HEK293 (cell line): ENCODE measurements around the gene RUFY4.

Experiments used
- CTCF ChIA-PET: fragments of 350-600 bp; formaldehyde crosslinking; extraction: SDS; loops from one replicate; lab custom pipeline; 2021; ENCODE audit warnings: antibody characterized with exemption; lab: Yijun Ruan, JAX
- POLR2A ChIA-PET: fragments of 300-600 bp; formaldehyde crosslinking; extraction: SDS; loops from one replicate; lab custom pipeline; 2020; ENCODE audit warnings: antibody characterized with exemption, inconsistent platforms; lab: Yijun Ruan, JAX
- H3K27ac ChIP-seq: fragments of 200-500 bp; sonication (Bioruptor generic); 2 replicates; pipeline ENCODE4 v1.5.1; 2014; ENCODE audit warnings: low read depth, low read length, control low read depth, inconsistent platforms; ENCODE audit errors: extremely low read depth
- H3K36me3 ChIP-seq, 2 experiments: fragments of 200-500 bp in 1 of 2; sonication (Bioruptor generic) in 1 of 2; 1 replicate in 1 of 2; 2 replicates in 1 of 2; pipeline ENCODE4 v1.5.1; 2014 to 2017; ENCODE audit warnings: inconsistent platforms in 2 of 2, low read length in 2 of 2; ENCODE audit not compliant: control insufficient read depth in 2 of 2, insufficient read depth in 1 of 2
- H3K4me1 ChIP-seq: fragments of 200-500 bp; sonication (Bioruptor generic); 2 replicates; pipeline ENCODE4 v1.5.1; 2014; ENCODE audit warnings: mild to moderate bottlenecking, low read length, inconsistent platforms; ENCODE audit not compliant: control insufficient read depth, insufficient read depth
- H3K4me3 ChIP-seq: 2 replicates; pipeline ENCODE4 v1.5.1; 2011; ENCODE audit warnings: low read depth, mild to moderate bottlenecking, control low read depth, low read length, moderate library complexity
- H3K9me3 ChIP-seq: fragments of 200-500 bp; sonication (Bioruptor generic); 2 replicates; pipeline ENCODE4 v1.5.1; 2014; ENCODE audit warnings: low read depth, low read length, inconsistent platforms; ENCODE audit not compliant: control insufficient read depth, insufficient read depth
- CTCF ChIP-seq: fragments of 450-650 bp; formaldehyde crosslinking; IDR thresholded peaks from 2 replicates; pipeline ENCODE4 v1.5.1; 2016; ENCODE audit warnings: missing biosample characterization, missing genetic modification characterization
- KLF9 ChIP-seq: fragments of 450-650 bp; formaldehyde crosslinking; IDR thresholded peaks from 2 replicates; pipeline ENCODE4 v1.5.1; 2016; ENCODE audit warnings: missing biosample characterization, missing genetic modification characterization, low read depth
- MEIS1 ChIP-seq: sonication (generic); formaldehyde crosslinking; IDR thresholded peaks from 2 replicates; pipeline ENCODE4 v1.8.1; 2022; ENCODE audit warnings: missing genetic modification reagents, mild to moderate bottlenecking, borderline replicate concordance
- PATZ1 ChIP-seq: fragments of 450-650 bp; formaldehyde crosslinking; IDR thresholded peaks from 2 replicates; pipeline ENCODE4 v1.5.1; 2016; ENCODE audit warnings: missing biosample characterization, missing genetic modification characterization
- SCRT2 ChIP-seq: fragments of 450-650 bp; formaldehyde crosslinking; IDR thresholded peaks from 2 replicates; pipeline ENCODE4 v1.5.1; 2016; ENCODE audit warnings: missing biosample characterization, missing genetic modification characterization
- TCF7L2 ChIP-seq: IDR thresholded peaks from 2 replicates; pipeline ENCODE4 v1.6.1; 2011; ENCODE audit warnings: low read depth, mild to moderate bottlenecking, inconsistent platforms, low read length, moderate library complexity, borderline replicate concordance
- ZBTB20 ChIP-seq: fragments of 450-650 bp; formaldehyde crosslinking; IDR thresholded peaks from 2 replicates; pipeline ENCODE4 v1.5.1; 2016; ENCODE audit warnings: missing biosample characterization, missing genetic modification characterization
- ZBTB6 ChIP-seq: fragments of 450-650 bp; formaldehyde crosslinking; IDR thresholded peaks from 2 replicates; pipeline ENCODE4 v1.5.1; 2017; ENCODE audit warnings: missing biosample characterization, missing genetic modification characterization
- ZBTB7A ChIP-seq: fragments of 450-650 bp; formaldehyde crosslinking; IDR thresholded peaks from 2 replicates; pipeline ENCODE4 v1.5.1; 2016; ENCODE audit warnings: low read depth, missing biosample characterization, missing genetic modification characterization
- ZNF18 ChIP-seq: fragments of 450-650 bp; formaldehyde crosslinking; IDR thresholded peaks from 2 replicates; pipeline ENCODE4 v1.5.1; 2016; ENCODE audit warnings: missing biosample characterization, missing genetic modification characterization
- ZNF2 ChIP-seq: fragments of 450-650 bp; formaldehyde crosslinking; IDR thresholded peaks from 2 replicates; pipeline ENCODE4 v1.5.1; 2016; ENCODE audit warnings: missing biosample characterization, missing genetic modification characterization
- ZNF223 ChIP-seq: fragments of 450-650 bp; formaldehyde crosslinking; IDR thresholded peaks from 2 replicates; pipeline ENCODE4 v1.5.1; 2016; ENCODE audit warnings: missing biosample characterization, missing genetic modification characterization
- ZNF350 ChIP-seq: fragments of 450-650 bp; formaldehyde crosslinking; IDR thresholded peaks from 2 replicates; pipeline ENCODE4 v1.5.0; 2017; ENCODE audit warnings: missing biosample characterization, mild to moderate bottlenecking, missing genetic modification characterization
- ZNF473 ChIP-seq: fragments of 450-650 bp; formaldehyde crosslinking; IDR thresholded peaks from 2 replicates; pipeline ENCODE4 v1.5.1; 2017; ENCODE audit warnings: missing biosample characterization, missing genetic modification characterization
- ZNF521 ChIP-seq: fragments of 450-650 bp; formaldehyde crosslinking; IDR thresholded peaks from 2 replicates; pipeline ENCODE4 v1.5.1; 2017; ENCODE audit warnings: missing biosample characterization, mild to moderate bottlenecking, missing genetic modification characterization
- ZNF548 ChIP-seq: fragments of 450-650 bp; formaldehyde crosslinking; IDR thresholded peaks from 2 replicates; pipeline ENCODE4 v1.5.1; 2016; ENCODE audit warnings: missing biosample characterization, missing genetic modification characterization
- ZNF561 ChIP-seq: fragments of 450-650 bp; IDR thresholded peaks from 2 replicates; pipeline ENCODE4 v1.5.1; 2018; ENCODE audit warnings: missing biosample characterization, missing genetic modification characterization, borderline replicate concordance
- ZNF623 ChIP-seq: fragments of 450-650 bp; formaldehyde crosslinking; IDR thresholded peaks from 2 replicates; pipeline ENCODE4 v1.5.1; 2016; ENCODE audit warnings: missing biosample characterization, missing genetic modification characterization
- ZNF704 ChIP-seq: fragments of 450-650 bp; formaldehyde crosslinking; IDR thresholded peaks from 2 replicates; pipeline ENCODE4 v1.5.1; 2016; ENCODE audit warnings: missing biosample characterization, missing genetic modification characterization
- ZNF837 ChIP-seq: fragments of 450-650 bp; formaldehyde crosslinking; IDR thresholded peaks from 2 replicates; pipeline ENCODE4 v1.5.1; 2016; ENCODE audit warnings: missing biosample characterization, missing genetic modification characterization

Gene RUFY4

GRCh38 chr2:218032336-218033171 is 36.5 kb upstream of the RUFY4 start:
- Histone ChIP-seq H3K4me3 (no peak overlapping the region), H3K9me3 (no peaks in the 10 kb centered on the region), H3K36me3 (no peaks in the 10 kb centered on the region), H3K27ac (no peak overlapping the region)
- POLR2A ChIA-PET: no interaction called here
- no peak for TF ChIP-seq ZNF704 (tag by site-specific recombination)
- 0 out of 2 replicates have a peak, but pooled peaks have one; percentile 12 for TF ChIP-seq ZBTB20 (tag by site-specific recombination)
- 0 out of 2 replicates have a peak, but pooled peaks have one; percentile 15 for TF ChIP-seq PATZ1 (tag by site-specific recombination)
- 0 out of 2 replicates have a peak, but pooled peaks have one; percentile 30 for TF ChIP-seq KLF9 (tag by site-specific recombination)
- TF ChIP-seq, all 188 proteins: peak for 3
- no peaks in the 10 kb centered on the region for H3K4me1 ChIP-seq
- CTCF ChIA-PET: interaction anchor here (0.7 to 2.8 kb wide), 11 partner anchors 11 to 1465 kb away, joined by 3 to 16 read pairs (median 4); no protein-coding TSS in a partner anchor

- no peaks in the 10 kb centered on the region for H3K36me3 ChIP-seq
- TF ChIP-seq ZNF473 (tag by site-specific recombination) (no peak), ZNF521 (tag by site-specific recombination) (no peak), ZNF837 (tag by site-specific recombination) (no peak), ZBTB7A (tag by site-specific recombination) (no peak), ZNF623 (no peak), SCRT2 (tag by site-specific recombination) (no peak), TCF7L2 (no peak), ZNF704 (tag by site-specific recombination) (no peak), ZBTB6 (tag by site-specific recombination) (no peak), ZNF18 (tag by site-specific recombination) (no peak), ZNF350 (tag by site-specific recombination) (no peak), ZNF2 (tag by site-specific recombination) (no peak), CTCF (no peak), ZNF548 (tag by site-specific recombination) (no peak), ZNF561 (tag by site-specific recombination) (no peak), MEIS1 (CRISPR knock-in tag) (no peak), ZNF223 (tag by site-specific recombination) (no peak)
- no peak overlapping the region for H3K4me3 ChIP-seq
- no peaks in the 10 kb centered on the region for H3K9me3 ChIP-seq
- H3K4me1 ChIP-seq: no peaks in the 10 kb centered on the region
- no peak overlapping the region for H3K27ac ChIP-seq
- CTCF ChIA-PET: interaction anchor here (0.7 to 2.8 kb wide), 11 partner anchors 26 to 1466 kb away, joined by 3 to 16 read pairs (median 4); no protein-coding TSS in a partner anchor
- POLR2A ChIA-PET: no interaction called here
Measured at GRCh38 chr2:218033208-218033589, 35.9 kb upstream of the RUFY4 start.
